Gastrocnemius medialis (tissue), 4 donors: Measurements from ENCODE around the gene TTC28.

ENCODE experiments used
- CTCF ChIP-seq, 5 experiments: fragments of 450-650 bp in 3 of 5; fragments of 200-600 bp in 2 of 5; sonication (generic) in 2 of 5; IDR thresholded peaks in 4 of 5; conservative IDR thresholded peaks in 1 of 5; 1 replicate in 4 of 5; 2 replicates in 1 of 5; pipeline ENCODE4 v1.5.1; 2016 to 2019; ENCODE audit warnings: antibody characterized with exemption in 5 of 5, mild to moderate bottlenecking in 3 of 5, moderate library complexity in 3 of 5
- POLR2A ChIP-seq, 2 donors: fragments of 450-650 bp; IDR thresholded peaks; one replicate each; pipeline ENCODE4 v1.6.1; 2017; ENCODE audit warnings: antibody characterized with exemption in 2 of 2, mild to moderate bottlenecking in 2 of 2, moderate library complexity in 2 of 2

GRCh38 chr22:28021116-28021997, 658.3 kb downstream of the TTC28 start:
- TF ChIP-seq CTCF (IDR thresholded peaks at IDR 0.05 in 4 of 5, conservative IDR thresholded peaks at IDR 0.05 in 1 of 5) (no peak), POLR2A (IDR thresholded peaks at IDR 0.05) (no peak)
